ENCODE results near the gene JAK3.
"Not testable (repeated sequence)": the region's sequence is repeated elsewhere in the genome, so short reads cannot be mapped to it uniquely, and the experiment has no call there.

JAK3 gene

GRCh38 chr19:17803264-17803896 lies 44.4 kb downstream of the JAK3 start:
- Histone ChIP-seq H3K36me3 (no peaks in the 10 kb centered on the region), H3K27me3 (peaks cover 5 to 12% (median 9%) of the 10 kb centered on the region in 11 experiments; a peak in 18 of 22 replicates), H3K9ac (peak overlapping the region in 6 of 11 experiments; percentile 21 to 58 (median 40); a peak in 10 of 22 replicates), H4K20me1 (no peaks in the 10 kb centered on the region), H3K4me2 (peak overlapping the region; percentile 23 to 85 (median 60)), H3K4me1 (peaks cover 10 to 32% (median 22%) of the 10 kb centered on the region in 10 experiments), H3K9me3 (replicated peaks in 1 of 11) (no peaks in the 10 kb centered on the region), H3K27ac (peak overlapping the region in 8 of 11 experiments; percentile 9 to 85 (median 68); a peak in 17 of 22 replicates), H3K4me3 (no peak overlapping the region)
- no peak for TF ChIP-seq Cebpa-rat (IDR thresholded peaks at IDR 0.05)

- no peak for TF ChIP-seq Cebpa-rat (IDR thresholded peaks at IDR 0.05)
- H3K9me3 ChIP-seq (replicated peaks in 1 of 11) = no peaks in the 10 kb centered on the region
These were observed 45.5 kb downstream of the JAK3 start for GRCh38 chr19:17802137-17802858.

GRCh38 chr19:17798599-17798998 lies 49.2 kb downstream of the JAK3 start:
- H3K9me3 ChIP-seq (replicated peaks in 1 of 11); H4K20me1 ChIP-seq; H3K36me3 ChIP-seq; H3K27ac ChIP-seq; H3K4me2 ChIP-seq; H3K4me3 ChIP-seq; H3K9ac ChIP-seq: not testable (repeated sequence)
- Histone ChIP-seq H3K27me3 (peaks cover 27 to 38% (median 31%) of the 10 kb centered on the region in 11 experiments), H3K4me1 (peaks cover 11 to 52% (median 21%) of the 10 kb centered on the region in 10 experiments)

More at GRCh38 chr19:17802137-17802858, 45.5 kb downstream of the JAK3 start:
- Histone ChIP-seq H3K36me3 (no peaks in the 10 kb centered on the region), H3K27ac (peak overlapping the region in 7 of 11 experiments; percentile 9 to 85 (median 68); a peak in 15 of 22 replicates), H4K20me1 (no peaks in the 10 kb centered on the region), H3K4me3 (no peak overlapping the region), H3K4me2 (peak overlapping the region in 8 of 11 experiments; percentile 38 to 85 (median 64); a peak in 13 of 22 replicates), H3K27me3 (peaks cover 0 to 2% (median 0%) of the 10 kb centered on the region in 11 experiments; a peak in 4 of 22 replicates), H3K4me1 (peaks cover 10 to 40% (median 23%) of the 10 kb centered on the region in 10 experiments), H3K9ac (peak overlapping the region in 3 of 11 experiments; percentile 34 to 58 (median 52); a peak in 4 of 22 replicates)

GRCh38 chr19:17797424-17798201 lies 50.2 kb downstream of the JAK3 start:
- Histone ChIP-seq H3K9ac (peak overlapping the region in 1 of 11 experiments; percentile 21; a peak in 2 of 22 replicates), H3K27ac (no peak overlapping the region), H3K4me2 (peak overlapping the region in 4 of 11 experiments; percentile 15 to 55 (median 50); a peak in 7 of 22 replicates), H3K9me3 (replicated peaks in 1 of 11) (no peaks in the 10 kb centered on the region), H3K36me3 (no peaks in the 10 kb centered on the region), H3K4me1 (peaks cover 6 to 43% (median 12%) of the 10 kb centered on the region in 10 experiments; a peak in 16 of 20 replicates), H3K27me3 (peaks cover 30 to 42% (median 35%) of the 10 kb centered on the region in 11 experiments), H3K4me3 (no peak overlapping the region), H4K20me1 (no peaks in the 10 kb centered on the region)
- TF ChIP-seq Cebpa-rat (IDR thresholded peaks at IDR 0.05) = no peak

GRCh38 chr19:17796838-17797423 lies 50.9 kb downstream of the JAK3 start:
- H3K36me3 ChIP-seq = no peaks in the 10 kb centered on the region
- peak overlapping the region in 4 of 11 experiments; percentile 15 to 55 (median 50); a peak in 7 of 22 replicates for H3K4me2 ChIP-seq
- no peaks in the 10 kb centered on the region for H3K9me3 ChIP-seq (replicated peaks in 1 of 11)
- no peak overlapping the region for H3K27ac ChIP-seq
- H3K4me3 ChIP-seq = no peak overlapping the region
- no peak for TF ChIP-seq Cebpa-rat (IDR thresholded peaks at IDR 0.05)
- no peaks in the 10 kb centered on the region for H4K20me1 ChIP-seq
- H3K4me1 ChIP-seq = peaks cover 9 to 36% (median 12%) of the 10 kb centered on the region in 10 experiments
- H3K9ac ChIP-seq = no peak overlapping the region
- H3K27me3 ChIP-seq = peaks cover 30 to 42% (median 35%) of the 10 kb centered on the region in 11 experiments

- H3K4me3 ChIP-seq = no peak overlapping the region
These were observed 51.6 kb downstream of the JAK3 start for GRCh38 chr19:17796013-17796837.

GRCh38 chr19:17795495-17795856 lies 52.3 kb downstream of the JAK3 start:
- Histone ChIP-seq H3K9me3 (replicated peaks in 1 of 11) (no peaks in the 10 kb centered on the region), H3K4me1 (peaks cover 23 to 47% (median 26%) of the 10 kb centered on the region in 10 experiments), H3K27me3 (peaks cover 30 to 42% (median 35%) of the 10 kb centered on the region in 11 experiments), H3K4me2 (peak overlapping the region in 5 of 11 experiments; percentile 55 to 73 (median 65); a peak in 7 of 22 replicates), H3K36me3 (no peaks in the 10 kb centered on the region), H3K9ac (peak overlapping the region in 2 of 11 experiments; percentile 11 to 49; a peak in 2 of 22 replicates), H4K20me1 (peaks cover 0 to 4% (median 0%) of the 10 kb centered on the region in 11 experiments; a peak in 3 of 22 replicates), H3K27ac (no peak overlapping the region), H3K4me3 (no peak overlapping the region)
- no peak for TF ChIP-seq Cebpa-rat (IDR thresholded peaks at IDR 0.05)

More at GRCh38 chr19:17796013-17796837, 51.6 kb downstream of the JAK3 start:
- peak overlapping the region in 3 of 11 experiments; percentile 18 to 39 (median 35); a peak in 4 of 22 replicates for H3K4me2 ChIP-seq
- H3K9me3 ChIP-seq (replicated peaks in 1 of 11) = no peaks in the 10 kb centered on the region
- peaks cover 30 to 42% (median 35%) of the 10 kb centered on the region in 11 experiments for H3K27me3 ChIP-seq
- peaks cover 16 to 40% (median 19%) of the 10 kb centered on the region in 10 experiments for H3K4me1 ChIP-seq
- H3K27ac ChIP-seq = no peak overlapping the region
- no peaks in the 10 kb centered on the region; a peak in 1 of 22 replicates for H4K20me1 ChIP-seq
- no peak for TF ChIP-seq Cebpa-rat (IDR thresholded peaks at IDR 0.05)
- H3K36me3 ChIP-seq = no peaks in the 10 kb centered on the region
- peak overlapping the region in 1 of 11 experiments; percentile 41; a peak in 1 of 22 replicates for H3K9ac ChIP-seq

Measured in BLaER1 treated with 17β-estradiol and CSF1 and Interleukin-3, amounts not matched to agents 10 nM and 100 nM (cell line).